Mesodermal cell (in vitro differentiated cells): ENCODE results near the gene GGT6.
"Not testable (repeated sequence)": the region's sequence is repeated elsewhere in the genome, so short reads cannot be mapped to it uniquely, and the experiment has no call there.

Source experiments
- H3K27ac ChIP-seq: 2 replicates; pipeline ENCODE4 v1.7.0; 2013; ENCODE audit warnings: mild to moderate bottlenecking, low read depth, low read length, moderate library complexity; ENCODE audit not compliant: severe bottlenecking
- H3K36me3 ChIP-seq: 2 replicates; pipeline ENCODE4 v1.7.1; 2013; ENCODE audit warnings: mild to moderate bottlenecking, low read length, moderate library complexity; ENCODE audit not compliant: control insufficient read depth, insufficient read depth
- H3K4me1 ChIP-seq: one replicate; pipeline ENCODE4 v1.7.1; 2013; ENCODE audit warnings: mild to moderate bottlenecking, low read length; ENCODE audit not compliant: insufficient read depth, control insufficient read depth, poor library complexity, severe bottlenecking
- H3K4me3 ChIP-seq: 2 replicates; pipeline ENCODE4 v1.7.0; 2013; ENCODE audit warnings: low read length, control low read depth, mild to moderate bottlenecking; ENCODE audit not compliant: insufficient read depth, poor library complexity, severe bottlenecking; ENCODE audit errors: extremely low read depth
- H3K9me3 ChIP-seq: 2 replicates; pipeline ENCODE4 v1.7.1; 2013; ENCODE audit warnings: mild to moderate bottlenecking, low read length, moderate library complexity; ENCODE audit not compliant: control insufficient read depth
- WGBS, 2 experiments: methylation state at CpG; one replicate each; pipeline ENCODE4 v1.1.5; 2013; ENCODE audit warnings: missing lambda C conversion rate in 2 of 2; ENCODE audit not compliant: insufficient coverage in 2 of 2; 5-methylcytosine and 5-hydroxymethylcytosine counted together

GGT6 gene

DNA sequence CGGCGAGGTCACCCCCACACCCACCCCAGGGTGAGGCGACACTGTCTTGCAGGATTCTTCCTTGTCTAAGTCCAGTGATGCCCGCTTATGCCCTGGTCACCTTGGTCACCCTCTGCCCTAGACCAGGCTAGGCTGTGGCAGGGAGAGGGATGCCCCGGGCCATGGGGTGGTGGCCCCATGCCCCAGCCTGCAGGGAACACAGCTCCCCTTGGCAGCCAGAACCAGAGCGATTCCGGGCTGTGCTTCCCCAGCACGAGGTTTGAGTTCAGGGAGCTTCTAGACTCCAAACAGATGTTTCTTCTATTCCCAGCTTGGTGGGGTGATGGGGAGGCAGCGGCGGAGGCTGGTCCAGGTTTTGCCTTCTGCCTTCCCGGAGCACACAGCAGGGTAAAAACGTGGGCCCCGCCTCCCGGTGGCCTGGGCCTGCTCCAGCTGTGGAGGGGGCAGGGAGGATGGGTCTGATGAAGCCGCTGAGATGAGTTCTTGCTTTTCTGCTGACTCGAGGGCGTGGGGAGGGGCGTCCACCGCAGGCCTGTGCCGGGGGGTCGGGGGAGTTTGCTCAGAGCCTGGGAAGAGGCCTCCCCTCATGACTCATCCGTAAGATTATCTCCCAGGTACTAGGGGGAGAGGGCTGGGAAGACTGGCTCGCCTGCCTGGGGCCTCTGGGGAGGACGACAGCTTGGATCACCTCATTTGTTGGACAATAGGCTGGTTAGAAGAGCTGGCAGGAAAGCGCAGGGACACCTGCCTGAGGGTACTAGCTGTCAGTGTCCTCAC lies 39.3 kb upstream of the GGT6 start:
- Histone ChIP-seq H3K4me3 (no peak overlapping the region), H3K4me1 (peaks cover 25% of the 10 kb centered on the region), H3K27ac (peak overlapping the region; percentile 76), H3K36me3 (no peaks in the 10 kb centered on the region), H3K9me3 (no peaks in the 10 kb centered on the region)
- 33 to 41% methylated on average over 8 to 16 of the region's 25 CpGs for WGBS, 2 experiments

DNA sequence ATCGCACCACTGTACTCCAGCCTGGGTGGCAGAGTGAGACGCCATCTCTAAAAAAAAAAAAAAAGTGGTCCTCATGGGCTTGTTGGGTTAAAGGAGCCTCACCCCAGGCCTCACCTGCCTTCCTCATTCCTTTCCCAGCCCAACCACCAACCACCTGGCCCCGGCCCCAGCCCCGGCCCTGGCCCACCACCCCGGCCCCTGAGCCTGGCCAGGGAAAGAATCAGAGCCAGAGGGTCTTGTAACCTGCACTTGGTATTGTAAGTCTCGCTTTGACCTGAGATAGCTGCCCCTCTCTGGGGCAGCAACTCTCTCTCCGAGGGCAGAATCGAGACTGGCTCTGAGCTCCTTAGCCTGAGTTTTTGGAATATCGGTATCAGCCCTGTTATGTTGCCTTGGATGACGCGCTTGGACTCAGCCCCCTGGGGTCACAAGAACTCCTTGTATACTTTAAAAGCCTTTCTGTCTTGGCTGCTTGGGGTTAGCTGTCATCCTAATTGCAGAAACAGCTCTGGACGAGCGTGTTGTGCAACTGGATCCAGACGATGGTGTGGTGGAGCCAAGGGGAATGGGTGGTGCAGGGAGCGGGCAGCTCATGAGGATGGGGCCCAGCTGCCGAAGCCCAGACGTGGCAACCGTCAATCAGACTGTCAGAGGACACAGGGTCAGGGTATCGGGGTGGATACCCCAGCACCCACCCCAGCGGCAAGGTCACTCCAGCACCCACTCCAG lies 38.6 kb upstream of the GGT6 start:
- 76 to 84% methylated on average over 10 to 16 of the region's 20 CpGs for WGBS, 2 experiments

DNA sequence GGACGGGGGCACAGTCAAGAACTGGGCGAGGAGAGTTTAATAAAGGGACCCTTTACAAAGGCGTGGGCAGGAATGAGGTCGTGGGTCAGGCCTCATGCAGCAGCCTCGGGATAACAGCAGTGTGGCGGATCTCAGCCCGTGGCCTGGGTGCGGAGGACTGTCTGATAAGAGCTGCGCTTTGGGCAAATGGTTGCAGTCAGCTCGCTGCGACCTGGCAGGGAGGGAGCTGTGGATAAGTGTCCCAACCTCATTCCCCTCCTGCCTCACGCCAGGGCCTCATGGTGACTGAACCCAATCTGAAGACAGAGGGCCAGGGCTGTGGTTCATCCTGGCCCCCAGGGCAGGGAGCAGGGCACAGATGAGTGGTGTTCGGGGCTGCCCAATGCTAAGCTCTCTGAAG lies 37.6 kb upstream of the GGT6 start:
- Histone ChIP-seq H3K4me1 (peaks cover 25% of the 10 kb centered on the region), H3K36me3 (no peaks in the 10 kb centered on the region), H3K4me3 (no peak overlapping the region), H3K27ac (no peak overlapping the region), H3K9me3 (no peaks in the 10 kb centered on the region)
- 81 to 87% methylated on average over 10 to 13 of the region's 13 CpGs for WGBS, 2 experiments

More for the DNA sequence above, 38.6 kb upstream of the GGT6 start:
- no peaks in the 10 kb centered on the region for H3K36me3 ChIP-seq
- H3K4me3 ChIP-seq, result no peak overlapping the region
- peaks cover 25% of the 10 kb centered on the region for H3K4me1 ChIP-seq
- peak overlapping the region; percentile 23 for H3K27ac ChIP-seq
- no peaks in the 10 kb centered on the region for H3K9me3 ChIP-seq

DNA sequence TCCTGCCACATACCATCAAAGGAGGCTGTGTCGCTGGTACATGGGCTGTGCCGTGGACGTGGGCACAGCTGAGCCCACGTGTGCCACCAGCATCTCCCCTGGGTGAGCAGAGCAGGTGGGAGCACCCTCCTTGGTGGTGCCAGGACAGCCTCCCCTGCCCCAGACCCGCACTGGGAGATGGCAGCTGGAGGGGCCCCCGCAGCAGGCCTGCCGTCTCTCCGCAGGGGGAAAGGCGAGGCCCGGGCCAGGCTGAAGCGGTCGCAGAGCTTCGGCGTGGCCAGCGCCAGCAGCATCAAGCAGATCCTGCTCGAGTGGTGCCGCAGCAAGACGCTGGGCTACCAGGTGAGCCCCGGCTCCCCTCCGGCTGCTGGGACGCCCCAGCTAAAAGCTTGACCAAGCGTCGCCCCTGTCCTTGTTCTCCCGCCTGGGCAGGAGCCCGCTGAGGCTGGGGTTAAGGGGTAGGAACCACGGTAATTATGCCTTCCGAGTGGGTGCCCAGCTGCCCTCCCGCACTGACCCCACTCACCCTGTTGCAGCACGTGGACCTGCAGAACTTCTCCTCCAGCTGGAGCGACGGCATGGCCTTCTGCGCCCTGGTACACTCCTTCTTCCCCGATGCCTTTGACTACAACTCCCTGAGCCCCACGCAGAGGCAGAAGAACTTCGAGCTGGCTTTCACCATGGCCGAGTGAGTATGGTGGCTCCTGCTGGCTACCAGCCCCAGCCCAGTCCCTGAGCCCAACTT lies 36.4 kb upstream of the GGT6 start:
- 93 to 94% methylated on average over 34 to 36 of the region's 36 CpGs for WGBS, 2 experiments
- H3K36me3 ChIP-seq, result no peaks in the 10 kb centered on the region
- no peak overlapping the region for H3K4me3 ChIP-seq
- H3K27ac ChIP-seq, result no peak overlapping the region
- H3K9me3 ChIP-seq, result no peaks in the 10 kb centered on the region
- peaks cover 26% of the 10 kb centered on the region for H3K4me1 ChIP-seq

DNA sequence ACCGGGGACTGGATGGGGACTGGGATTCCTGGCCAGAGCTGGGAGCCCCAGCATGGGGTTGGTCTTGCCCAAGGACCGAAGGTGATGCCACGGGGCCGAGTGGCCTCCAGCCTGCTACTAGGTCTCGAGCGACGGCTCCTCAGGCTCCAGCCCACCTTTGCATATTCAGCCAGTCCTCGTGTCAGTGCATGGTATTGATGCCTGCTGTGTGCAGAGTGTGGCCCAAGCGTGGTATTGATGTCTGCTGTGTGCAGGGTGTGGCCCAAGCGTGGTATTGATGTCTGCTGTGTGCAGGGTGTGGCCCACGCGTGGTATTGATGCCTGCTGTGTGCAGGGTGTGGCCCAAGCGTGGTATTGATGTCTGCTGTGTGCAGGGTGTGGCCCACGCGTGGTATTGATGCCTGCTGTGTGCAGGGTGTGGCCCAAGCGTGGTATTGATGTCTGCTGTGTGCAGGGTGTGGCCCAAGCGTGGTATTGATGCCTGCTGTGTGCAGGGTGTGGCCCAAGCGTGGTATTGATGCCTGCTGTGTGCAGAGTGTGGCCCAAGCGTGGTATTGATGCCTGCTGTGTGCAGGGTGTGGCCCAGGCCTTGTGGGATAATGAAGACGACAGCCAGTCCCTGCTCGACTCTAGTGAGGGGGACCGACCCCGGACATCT lies 35.4 kb upstream of the GGT6 start:
- H3K4me3 ChIP-seq, H3K9me3 ChIP-seq, H3K27ac ChIP-seq, H3K36me3 ChIP-seq: not testable (repeated sequence)
- WGBS, 2 experiments, result 95 to 96% methylated on average over 9 to 15 of the region's 23 CpGs
- H3K4me1 ChIP-seq, result peaks cover 30% of the 10 kb centered on the region

DNA sequence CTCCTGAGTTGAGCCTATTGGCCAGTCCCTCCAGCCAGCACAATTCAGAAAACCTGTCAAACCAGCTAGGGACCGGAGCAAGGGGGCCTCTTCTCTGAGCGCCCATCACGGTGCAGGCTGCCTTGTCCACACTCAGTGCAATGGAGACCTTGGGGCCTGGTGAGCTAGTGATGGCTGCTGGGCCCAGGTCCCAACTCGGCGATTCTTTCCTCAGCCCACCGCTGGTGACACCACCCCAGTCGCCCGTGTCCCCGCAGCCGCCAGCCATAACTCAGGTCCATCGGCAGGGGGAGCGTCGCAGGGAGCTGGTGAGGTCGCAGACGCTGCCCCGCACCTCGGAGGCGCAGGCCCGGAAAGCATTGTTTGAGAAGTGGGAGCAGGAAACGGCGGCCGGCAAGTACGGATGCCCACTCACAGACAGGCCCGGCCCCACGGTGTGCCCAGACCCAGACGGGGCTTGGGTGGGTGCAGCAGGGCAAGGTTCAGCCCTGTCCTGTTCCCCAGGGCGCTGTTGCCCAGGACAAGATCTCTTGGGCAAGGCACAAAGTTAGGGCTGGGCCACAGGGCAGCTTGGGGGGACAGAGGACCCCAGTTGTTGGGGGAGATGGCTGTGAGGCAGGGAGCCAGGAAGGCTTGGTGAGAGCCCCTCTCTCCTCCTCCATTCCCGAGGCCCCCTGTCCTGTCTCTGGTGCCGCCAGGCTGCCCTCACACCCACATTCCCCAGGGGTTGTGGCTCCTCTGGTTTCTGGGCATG lies 34.7 kb upstream of the GGT6 start:
- peaks cover 25% of the 10 kb centered on the region for H3K4me1 ChIP-seq
- no peaks in the 10 kb centered on the region for H3K36me3 ChIP-seq
- no peaks in the 10 kb centered on the region for H3K9me3 ChIP-seq
- 44 to 54% methylated on average over 23 to 29 of the region's 29 CpGs for WGBS, 2 experiments
- H3K4me3 ChIP-seq, result no peak overlapping the region
- no peak overlapping the region for H3K27ac ChIP-seq

DNA sequence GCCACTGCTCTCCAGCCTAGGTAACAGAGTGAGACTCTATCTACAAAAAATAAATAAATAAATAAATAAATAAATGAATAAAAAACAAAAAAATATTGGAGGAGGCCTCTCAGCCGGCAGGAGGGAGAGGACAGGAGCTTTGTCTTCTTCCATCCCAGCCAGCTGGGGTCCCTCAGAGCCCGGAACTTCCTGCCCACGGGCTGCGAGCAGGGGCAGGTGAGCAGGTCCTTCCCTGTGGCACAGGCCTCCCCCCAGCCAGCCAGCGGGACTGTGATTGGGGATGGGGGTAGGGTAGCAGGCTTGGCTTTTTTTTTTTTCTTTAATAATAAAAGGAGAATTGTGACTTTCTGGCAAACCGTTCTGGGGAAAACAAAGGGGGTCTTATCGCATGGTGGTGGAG lies 34.0 kb upstream of the GGT6 start:
- no peak overlapping the region for H3K4me3 ChIP-seq
- peaks cover 18% of the 10 kb centered on the region for H3K4me1 ChIP-seq
- H3K27ac ChIP-seq, result no peak overlapping the region
- no peaks in the 10 kb centered on the region for H3K9me3 ChIP-seq
- 90 to 100% methylated on average over 4 to 5 of the region's 7 CpGs for WGBS, 2 experiments
- H3K36me3 ChIP-seq, result no peaks in the 10 kb centered on the region

DNA sequence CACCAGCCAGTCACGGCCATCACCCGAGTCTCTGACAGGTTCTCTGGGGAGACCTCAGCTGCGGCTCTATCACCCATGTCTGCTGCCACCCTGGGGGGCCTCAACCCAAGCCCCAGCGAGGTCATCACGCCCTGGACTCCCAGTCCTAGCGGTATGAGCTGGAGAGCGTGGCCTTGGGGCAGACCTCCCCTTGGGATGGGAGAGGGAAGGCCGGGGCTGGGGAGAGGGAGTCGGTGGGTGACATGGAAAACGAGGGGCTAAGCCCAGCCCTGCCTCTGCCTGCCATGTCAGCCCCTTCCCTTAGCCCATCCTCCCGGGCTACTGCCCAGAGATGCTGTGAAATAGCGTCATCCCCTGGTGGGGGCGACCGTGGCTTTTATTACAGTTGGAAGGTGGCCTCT lies 32.6 kb upstream of the GGT6 start:
- no peak overlapping the region for H3K4me3 ChIP-seq
- peaks cover 12% of the 10 kb centered on the region for H3K4me1 ChIP-seq
- WGBS, 2 experiments, result 85 to 88% methylated on average over 10 to 12 of the region's 14 CpGs
- no peaks in the 10 kb centered on the region for H3K9me3 ChIP-seq
- no peaks in the 10 kb centered on the region for H3K36me3 ChIP-seq
- no peak overlapping the region for H3K27ac ChIP-seq

DNA sequence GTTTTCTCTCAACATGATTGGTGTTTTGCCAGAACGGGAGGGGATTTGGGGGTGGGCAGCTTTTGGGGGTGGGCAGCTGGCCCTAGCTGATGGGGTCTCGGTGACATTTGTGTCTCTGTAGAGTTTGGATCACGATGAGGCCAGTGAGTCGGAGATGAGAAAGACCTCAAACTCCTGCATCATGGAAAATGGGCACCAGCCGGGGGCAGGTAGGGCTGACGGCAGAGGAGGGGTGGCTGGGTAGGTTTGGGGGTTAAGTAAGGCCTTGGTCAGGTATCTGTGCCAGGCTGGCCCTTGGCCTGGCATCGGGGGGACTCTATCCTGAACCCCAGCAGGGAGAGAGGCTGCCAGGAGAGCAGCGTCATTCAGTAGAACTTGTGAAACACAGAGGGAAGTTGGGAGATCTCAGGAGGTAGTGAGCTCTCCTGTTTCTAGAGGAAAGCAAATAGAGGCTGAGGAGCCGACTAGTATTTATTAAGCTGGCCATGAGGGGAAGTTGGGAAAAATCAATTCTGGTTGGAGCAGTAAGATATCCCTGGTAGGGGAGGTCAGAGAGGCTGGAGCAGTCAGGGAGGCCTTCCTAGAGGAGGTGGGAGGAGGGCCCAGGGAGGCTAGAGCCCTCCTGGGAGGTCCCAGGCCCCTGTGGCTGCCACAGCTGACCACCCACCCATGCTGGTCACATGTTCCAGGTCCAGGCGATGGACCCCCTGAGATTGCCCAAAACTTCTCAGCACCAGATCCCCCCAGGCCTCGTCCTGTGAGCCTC lies 32.0 kb upstream of the GGT6 start:
- peaks cover 14% of the 10 kb centered on the region for H3K4me1 ChIP-seq
- no peak overlapping the region for H3K27ac ChIP-seq
- H3K9me3 ChIP-seq, result no peaks in the 10 kb centered on the region
- no peaks in the 10 kb centered on the region for H3K36me3 ChIP-seq
- H3K4me3 ChIP-seq, result no peak overlapping the region
- 89 to 91% methylated on average over 10 to 11 of the region's 11 CpGs for WGBS, 2 experiments
